ENCODE data around the gene PPM1B. TPM values are rescaled to one million over a fixed set of nuclear protein-coding genes. Genes with fewer than 3 reads are reported as not detected.

PPM1B gene
- total RNA-seq, 4 donors from 2014 or later = 36.6 to 71.4 (median 45.1) TPM

GRCh38 chr2:44186810-44187209 lies 18.1 kb downstream of the PPM1B start:
- intact Hi-C loops (cut with DNase I) = no loop called here
- no peaks in the 10 kb centered on the region for H3K27me3 ChIP-seq
- DNase-seq = no peak
- TF ChIP-seq POLR2A (IDR thresholded peaks at IDR 0.05) = no peak
- TF ChIP-seq, protein P1, sequence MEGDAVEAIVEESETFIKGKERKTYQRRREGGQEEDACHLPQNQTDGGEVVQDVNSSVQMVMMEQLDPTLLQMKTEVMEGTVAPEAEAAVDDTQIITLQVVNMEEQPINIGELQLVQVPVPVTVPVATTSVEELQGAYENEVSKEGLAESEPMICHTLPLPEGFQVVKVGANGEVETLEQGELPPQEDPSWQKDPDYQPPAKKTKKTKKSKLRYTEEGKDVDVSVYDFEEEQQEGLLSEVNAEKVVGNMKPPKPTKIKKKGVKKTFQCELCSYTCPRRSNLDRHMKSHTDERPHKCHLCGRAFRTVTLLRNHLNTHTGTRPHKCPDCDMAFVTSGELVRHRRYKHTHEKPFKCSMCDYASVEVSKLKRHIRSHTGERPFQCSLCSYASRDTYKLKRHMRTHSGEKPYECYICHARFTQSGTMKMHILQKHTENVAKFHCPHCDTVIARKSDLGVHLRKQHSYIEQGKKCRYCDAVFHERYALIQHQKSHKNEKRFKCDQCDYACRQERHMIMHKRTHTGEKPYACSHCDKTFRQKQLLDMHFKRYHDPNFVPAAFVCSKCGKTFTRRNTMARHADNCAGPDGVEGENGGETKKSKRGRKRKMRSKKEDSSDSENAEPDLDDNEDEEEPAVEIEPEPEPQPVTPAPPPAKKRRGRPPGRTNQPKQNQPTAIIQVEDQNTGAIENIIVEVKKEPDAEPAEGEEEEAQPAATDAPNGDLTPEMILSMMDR (IDR thresholded peaks at IDR 0.05) = no peak
- H3K27ac ChIP-seq = no peak overlapping the region
- no peak overlapping the region for H3K4me3 ChIP-seq (replicated peaks in 1 of 3)
- no peaks in the 10 kb centered on the region for H3K36me3 ChIP-seq
- H3K9me3 ChIP-seq = no peaks in the 10 kb centered on the region
- peaks cover 4 to 25% of the 10 kb centered on the region in 2 donors for H3K4me1 ChIP-seq

DNA sequence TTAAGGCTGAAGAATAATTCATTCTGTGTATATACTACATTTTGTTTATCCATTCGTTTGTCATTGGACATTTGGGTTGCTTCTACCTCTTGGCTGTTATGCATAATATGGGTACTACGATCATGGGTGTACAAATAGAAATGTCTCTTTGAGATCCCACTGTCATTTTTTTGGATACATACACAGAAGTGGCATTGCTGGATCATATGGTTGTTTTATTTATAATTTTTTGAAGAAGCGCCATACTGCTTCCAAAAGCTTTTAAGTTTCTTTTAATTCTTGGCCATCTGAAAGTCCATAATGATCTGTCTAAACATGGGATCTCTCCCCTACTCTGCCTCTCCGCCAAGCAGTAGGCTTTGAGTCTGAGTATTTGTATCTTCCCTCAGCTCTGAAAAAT lies 18.6 kb downstream of the PPM1B start:
- WGBS, 2 donors = 94 to 96% methylated on average over 4 of the region's 4 CpGs
- TF ChIP-seq POLR2A (IDR thresholded peaks at IDR 0.05) = no peak
- TF ChIP-seq, protein P1 (IDR thresholded peaks at IDR 0.05) = no peak
- Histone ChIP-seq H3K27ac (no peak overlapping the region), H3K27me3 (no peaks in the 10 kb centered on the region), H3K9me3 (no peaks in the 10 kb centered on the region), H3K4me3 (replicated peaks in 1 of 3) (no peak overlapping the region), H3K36me3 (no peaks in the 10 kb centered on the region), H3K4me1 (peaks cover 4 to 25% of the 10 kb centered on the region in 2 donors)
- intact Hi-C loops (cut with DNase I) = no loop called here
- no peak for DNase-seq

DNA sequence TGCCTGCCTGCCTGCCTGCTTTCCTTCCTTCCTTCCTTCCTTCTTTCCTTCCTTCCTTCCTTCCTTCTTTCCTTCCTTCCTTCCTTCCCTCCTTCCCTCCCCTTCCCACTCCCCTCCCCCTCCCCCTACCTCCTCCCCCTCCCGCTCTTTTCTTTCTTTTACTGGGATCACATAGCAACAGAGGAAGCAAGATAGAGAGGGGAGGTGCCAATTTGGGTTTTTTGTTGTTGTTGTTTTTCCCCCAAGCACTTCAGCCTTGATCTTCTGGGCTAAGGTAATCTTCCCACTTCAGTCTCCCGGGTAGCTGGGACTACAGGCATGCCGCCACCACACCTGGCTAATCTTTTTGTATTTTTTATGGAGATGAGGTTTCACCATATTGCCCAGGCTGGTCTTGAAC lies 20.0 kb downstream of the PPM1B start:
- intact Hi-C loops (cut with DNase I) = no loop called here
- H3K4me1 ChIP-seq = peaks cover 4 to 21% of the 10 kb centered on the region in 2 donors
- WGBS, 2 donors = 71 to 76% methylated on average over 3 of the region's 3 CpGs

GRCh38 chr2:44189104-44189503 lies 20.4 kb downstream of the PPM1B start:
- Histone ChIP-seq H3K4me1 (peaks cover 4 to 17% of the 10 kb centered on the region in 2 donors), H3K9me3 (no peaks in the 10 kb centered on the region), H3K27me3 (no peaks in the 10 kb centered on the region), H3K4me3 (replicated peaks in 1 of 3) (no peak overlapping the region), H3K36me3 (no peaks in the 10 kb centered on the region), H3K27ac (no peak overlapping the region)
- TF ChIP-seq, protein P1 (IDR thresholded peaks at IDR 0.05) = no peak
- no peak for TF ChIP-seq POLR2A (IDR thresholded peaks at IDR 0.05)
- intact Hi-C loops (cut with DNase I) = no loop called here
- no peak for DNase-seq
- WGBS, 2 donors = 90 to 97% methylated on average over 4 of the region's 4 CpGs

More for the DNA sequence above, 20.0 kb downstream of the PPM1B start:
- DNase-seq = no peak
- Histone ChIP-seq H3K4me3 (replicated peaks in 1 of 3) (no peak overlapping the region), H3K9me3 (no peaks in the 10 kb centered on the region), H3K27me3 (no peaks in the 10 kb centered on the region), H3K36me3 (no peaks in the 10 kb centered on the region), H3K27ac (no peak overlapping the region)
- TF ChIP-seq, protein P1 (IDR thresholded peaks at IDR 0.05) = no peak
- no peak for TF ChIP-seq POLR2A (IDR thresholded peaks at IDR 0.05)

- no peak overlapping the region for H3K4me3 ChIP-seq (replicated peaks in 1 of 3)
- intact Hi-C loops (cut with DNase I) = no loop called here
- H3K4me1 ChIP-seq = peaks cover 3 to 5% of the 10 kb centered on the region in 2 donors
- DNase-seq = no peak
- 96% methylated on average over 3 of the region's 3 CpGs for WGBS, 2 donors
- H3K27ac ChIP-seq = no peak overlapping the region
- no peaks in the 10 kb centered on the region for H3K27me3 ChIP-seq
- no peaks in the 10 kb centered on the region for H3K36me3 ChIP-seq
- no peak for TF ChIP-seq POLR2A (IDR thresholded peaks at IDR 0.05)
- TF ChIP-seq, protein P1 (IDR thresholded peaks at IDR 0.05) = no peak
- no peaks in the 10 kb centered on the region for H3K9me3 ChIP-seq
These were observed 21.9 kb downstream of the PPM1B start for GRCh38 chr2:44190526-44190925.

Data from thyroid gland (tissue), 4 donors.